ENCODE results near the gene ADCK1. TPM values are rescaled to one million over a fixed set of nuclear protein-coding genes. Genes with fewer than 3 reads are reported as not detected.

The ADCK1 gene
- total and polyA plus RNA-seq, 2 of the 13 experiments (the other 11 are each of a cell fraction or from before 2014, with no cell fraction given) = 3.9 to 6.3 TPM

GRCh38 chr14:77761205-77761931 is 38.5 kb upstream of the ADCK1 start:
- ATAC-seq = peak; percentile 81
- CTCF ChIA-PET (ENCODE audit: low intra/inter-chr PET ratio, low total read pairs) = interaction anchor here (2.1 kb wide), 1 partner anchor 56 kb away, joined by 17 read pairs; no protein-coding TSS in a partner anchor
- no peaks in the 10 kb centered on the region; a peak in 1 of 5 replicates for H3K27me3 ChIP-seq (ENCODE audit: control insufficient read depth in 1 of 2, insufficient read depth in 2 of 2, low read length in 2 of 2)
- H3K9me3 ChIP-seq (ENCODE audit: low read length) = no peaks in the 10 kb centered on the region
- peak overlapping the region; percentile 100 for H2AFZ ChIP-seq (ENCODE audit: low read length)
- peaks cover 0 to 1% of the 10 kb centered on the region in 2 experiments; a peak in 1 of 5 replicates for H3K36me3 ChIP-seq (replicated peaks in 1 of 2; ENCODE audit: control insufficient read depth in 1 of 2, insufficient read depth in 2 of 2, low read length in 2 of 2)
- peak overlapping the region; percentile 92 for H3K9ac ChIP-seq (ENCODE audit: insufficient read depth, low read depth, low read length)
- intact Hi-C loops (cut with micrococcal nuclease; ENCODE audit: unreplicated experiment) = loop anchor here (1.0 to 2.0 kb wide), 3 partner anchors 39 to 56 kb away; partner anchors contain the start of genes ADCK1, ALKBH1 and SLIRP
- peaks cover 19% of the 10 kb centered on the region for H4K20me1 ChIP-seq (ENCODE audit: insufficient read depth, low read length)
- peak; percentile 93 for FAIRE-seq
- H3K4me1 ChIP-seq (ENCODE audit: insufficient read depth, low read length) = peaks cover 29% of the 10 kb centered on the region
- H3K27ac ChIP-seq (ENCODE audit: extremely low read length, insufficient read depth, low read length) = peak overlapping the region; percentile 80
- BruUV-seq (replicated peaks) = no TSS peak
- H3K79me2 ChIP-seq (ENCODE audit: insufficient read depth, low read length) = peaks cover 40% of the 10 kb centered on the region
- H3K4me2 ChIP-seq (ENCODE audit: low read depth, low read length) = peak overlapping the region; percentile 81
- peak; percentile 62 for DNase-seq (ENCODE audit: low spot score)
- POLR2A ChIA-PET = interaction anchor here (0.7 to 1.7 kb wide), 6 partner anchors 10 to 52 kb away, joined by 3 to 7 read pairs (median 4); partner anchors contain the start of gene ADCK1
- peak overlapping the region; percentile 82 to 98 (median 92) for H3K4me3 ChIP-seq (replicated peaks in 1 of 3; ENCODE audit: insufficient read depth in 1 of 3, low read depth in 2 of 3, low read length in 3 of 3)
- 1% methylated on average over 20 of the region's 24 CpGs for WGBS (ENCODE audit: low lambda C conversion rate)
- in situ Hi-C loops (cut with HindIII; ENCODE audit: extremely low pct_ligation_motif_present, low pct_unique_long_range_greater_than_20kb) = loop anchor here (5.0 kb wide), 1 partner anchor 56 kb away; no protein-coding TSS in a partner anchor
- TF ChIP-seq CREM (IDR thresholded peaks at IDR 0.05) (peak; percentile 84), CREM (CRISPR knock-in tag; IDR thresholded peaks at IDR 0.05) (no peak), ATF7-NPFF (CRISPR knock-in tag; IDR thresholded peaks at IDR 0.05; ENCODE audit: low read depth) (no peak), RXRB (CRISPR knock-in tag; IDR thresholded peaks at IDR 0.05; ENCODE audit: borderline replicate concordance) (peak; percentile 0; the same call in 1 of the 2 replicates), NCOA2 (CRISPR knock-in tag; IDR thresholded peaks at IDR 0.05) (no peak), STAG1 (CRISPR knock-in tag; IDR thresholded peaks at IDR 0.05) (peak; percentile 40), AHR (CRISPR knock-in tag; IDR thresholded peaks at IDR 0.05) (0 out of 2 replicates have a peak, but pooled peaks have one; percentile 3), KAT7 (CRISPR knock-in tag; IDR thresholded peaks at IDR 0.05; ENCODE audit: borderline replicate concordance) (no peak), SUZ12 (IDR thresholded peaks at IDR 0.05; ENCODE audit: low read depth, low read length) (peak; percentile 66), FOXK2 (IDR thresholded peaks at IDR 0.05) (no peak), ZNF431 (CRISPR knock-in tag; IDR thresholded peaks at IDR 0.05; ENCODE audit: borderline replicate concordance, low read depth) (no peak), ZMAT3 (CRISPR knock-in tag; conservative IDR thresholded peaks at IDR 0.05) (no peak), WIZ (CRISPR knock-in tag; IDR thresholded peaks at IDR 0.05) (no peak)
- TF ChIP-seq, protein P1, sequence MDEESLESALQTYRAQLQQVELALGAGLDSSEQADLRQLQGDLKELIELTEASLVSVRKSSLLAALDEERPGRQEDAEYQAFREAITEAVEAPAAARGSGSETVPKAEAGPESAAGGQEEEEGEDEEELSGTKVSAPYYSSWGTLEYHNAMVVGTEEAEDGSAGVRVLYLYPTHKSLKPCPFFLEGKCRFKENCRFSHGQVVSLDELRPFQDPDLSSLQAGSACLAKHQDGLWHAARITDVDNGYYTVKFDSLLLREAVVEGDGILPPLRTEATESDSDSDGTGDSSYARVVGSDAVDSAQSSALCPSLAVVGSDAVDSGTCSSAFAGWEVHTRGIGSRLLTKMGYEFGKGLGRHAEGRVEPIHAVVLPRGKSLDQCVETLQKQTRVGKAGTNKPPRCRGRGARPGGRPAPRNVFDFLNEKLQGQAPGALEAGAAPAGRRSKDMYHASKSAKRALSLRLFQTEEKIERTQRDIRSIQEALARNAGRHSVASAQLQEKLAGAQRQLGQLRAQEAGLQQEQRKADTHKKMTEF (CRISPR knock-in tag; IDR thresholded peaks at IDR 0.05) = no peak
- TF ChIP-seq, protein P2, sequence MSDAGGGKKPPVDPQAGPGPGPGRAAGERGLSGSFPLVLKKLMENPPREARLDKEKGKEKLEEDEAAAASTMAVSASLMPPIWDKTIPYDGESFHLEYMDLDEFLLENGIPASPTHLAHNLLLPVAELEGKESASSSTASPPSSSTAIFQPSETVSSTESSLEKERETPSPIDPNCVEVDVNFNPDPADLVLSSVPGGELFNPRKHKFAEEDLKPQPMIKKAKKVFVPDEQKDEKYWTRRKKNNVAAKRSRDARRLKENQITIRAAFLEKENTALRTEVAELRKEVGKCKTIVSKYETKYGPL (CRISPR knock-in tag; IDR thresholded peaks at IDR 0.05) = no peak
- TF ChIP-seq, protein P3, sequence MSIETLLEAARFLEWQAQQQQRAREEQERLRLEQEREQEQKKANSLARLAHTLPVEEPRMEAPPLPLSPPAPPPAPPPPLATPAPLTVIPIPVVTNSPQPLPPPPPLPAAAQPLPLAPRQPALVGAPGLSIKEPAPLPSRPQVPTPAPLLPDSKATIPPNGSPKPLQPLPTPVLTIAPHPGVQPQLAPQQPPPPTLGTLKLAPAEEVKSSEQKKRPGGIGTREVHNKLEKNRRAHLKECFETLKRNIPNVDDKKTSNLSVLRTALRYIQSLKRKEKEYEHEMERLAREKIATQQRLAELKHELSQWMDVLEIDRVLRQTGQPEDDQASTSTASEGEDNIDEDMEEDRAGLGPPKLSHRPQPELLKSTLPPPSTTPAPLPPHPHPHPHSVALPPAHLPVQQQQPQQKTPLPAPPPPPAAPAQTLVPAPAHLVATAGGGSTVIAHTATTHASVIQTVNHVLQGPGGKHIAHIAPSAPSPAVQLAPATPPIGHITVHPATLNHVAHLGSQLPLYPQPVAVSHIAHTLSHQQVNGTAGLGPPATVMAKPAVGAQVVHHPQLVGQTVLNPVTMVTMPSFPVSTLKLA (IDR thresholded peaks at IDR 0.05) = no peak

All from HepG2 (cell line).